DMS79 (cell line): Measurements from ENCODE around the gene DOCK3.
"Not testable (repeated sequence)": the region's sequence is repeated elsewhere in the genome, so short reads cannot be mapped to it uniquely, and the experiment has no call there.

Experiments
- DNase-seq: peaks from one replicate; lab custom pipeline; 2025; lab: John Stamatoyannopoulos, UW

Gene DOCK3

DNA sequence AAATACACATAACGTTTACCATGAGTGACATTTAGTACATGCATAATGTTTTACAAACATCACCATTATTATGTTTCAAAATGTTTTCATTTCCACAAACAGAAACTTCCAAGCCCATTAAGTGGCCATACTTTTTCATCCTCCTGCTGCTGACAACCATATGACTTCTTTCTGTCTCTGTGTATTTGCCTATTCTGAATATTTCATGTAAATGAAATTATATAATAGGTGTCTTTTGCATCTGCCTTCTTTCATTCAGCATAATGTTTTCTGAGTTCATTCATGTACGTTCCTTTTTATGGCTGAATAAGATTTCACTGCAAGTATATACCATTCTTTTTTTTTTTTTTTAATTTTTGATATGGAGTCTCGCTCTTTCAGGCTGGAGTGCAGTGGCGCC, 209.0 kb downstream of the DOCK3 start:
- no peak for DNase-seq

DNA sequence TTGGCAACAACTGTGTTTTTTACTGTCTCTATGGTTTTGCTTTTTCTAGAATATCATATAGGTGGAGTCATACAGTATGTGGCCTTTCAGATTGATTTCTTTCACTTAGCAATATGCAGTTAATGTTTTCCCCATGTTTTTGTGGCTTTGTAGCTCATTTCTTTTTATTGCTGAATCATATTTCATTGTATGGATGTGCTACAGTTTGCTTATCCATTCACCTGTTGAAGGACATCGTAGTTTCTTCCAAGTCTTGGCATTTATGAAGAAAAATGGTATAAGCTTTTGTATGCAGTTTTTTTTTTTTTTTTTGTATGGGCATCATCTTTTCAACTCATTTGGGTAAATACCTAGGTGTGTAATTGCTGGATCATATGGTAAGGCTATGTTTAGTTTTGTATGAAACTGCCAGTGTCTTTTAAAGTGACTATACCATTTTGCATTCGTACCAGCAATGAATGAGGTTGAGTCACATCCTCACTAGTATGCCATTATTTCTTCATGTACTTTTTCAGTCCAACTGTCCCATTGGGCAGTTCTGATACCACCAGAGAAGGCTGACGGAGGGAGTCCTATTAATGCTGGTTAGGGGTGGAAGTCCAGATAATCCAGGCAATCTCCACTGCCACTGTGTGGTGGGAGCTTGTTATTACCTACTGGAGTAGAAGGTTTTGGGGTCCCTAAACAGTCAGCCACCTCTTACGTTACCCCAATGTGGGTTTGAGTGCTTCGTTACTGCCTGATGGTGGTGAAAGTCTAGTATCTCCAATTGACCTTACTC, 210.5 kb downstream of the DOCK3 start:
- DNase-seq: no peak

DNA sequence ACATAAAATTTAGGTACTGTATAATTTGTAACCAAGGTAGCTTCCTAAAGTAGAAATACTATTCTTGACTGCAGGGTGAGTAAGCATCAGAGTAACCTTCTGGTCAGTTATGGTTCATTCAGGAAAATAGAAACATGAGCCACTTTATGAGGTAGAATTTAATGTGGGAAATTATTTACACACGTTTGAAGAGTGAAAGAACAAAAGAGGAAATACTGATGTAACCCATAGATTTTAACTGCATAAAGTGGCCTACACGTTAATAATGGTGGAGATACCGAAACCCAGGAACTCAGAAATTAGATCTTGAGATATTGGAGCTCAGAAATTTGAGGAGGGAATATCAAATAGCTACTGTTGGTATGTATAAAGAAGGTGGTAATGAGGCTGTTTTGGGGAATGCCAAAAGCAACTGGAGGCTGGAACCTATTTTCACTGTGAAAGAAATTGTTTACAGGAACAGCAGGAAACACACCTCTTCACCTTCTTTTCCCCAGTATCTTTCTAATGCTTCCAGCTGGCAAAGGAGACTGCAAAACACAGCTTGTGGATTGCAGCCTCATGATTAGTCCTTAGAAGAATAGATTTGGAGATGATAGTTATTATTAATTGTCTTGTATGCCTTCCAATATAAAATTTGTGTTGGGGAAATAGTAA, 216.1 kb downstream of the DOCK3 start:
- no peak for DNase-seq

DNA sequence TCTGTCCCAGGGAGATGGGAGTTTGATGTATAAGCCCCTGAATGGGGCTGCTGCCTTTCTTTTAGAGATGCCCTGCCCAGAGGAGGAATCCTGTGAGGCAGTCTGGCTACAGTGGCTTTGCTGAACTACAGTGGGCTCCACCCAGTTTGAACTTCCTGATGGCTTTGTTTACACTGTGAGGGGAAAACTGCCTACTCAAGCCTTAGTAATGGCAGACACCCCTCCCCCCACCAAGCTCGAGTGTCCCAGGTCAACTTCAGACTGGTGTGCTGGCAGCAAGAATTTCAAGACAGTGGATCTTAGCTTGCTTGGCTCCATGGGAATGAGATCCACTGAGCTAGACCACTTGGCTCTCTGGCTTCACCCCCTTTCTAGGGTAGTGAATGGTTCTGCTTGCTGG, 226.4 kb downstream of the DOCK3 start:
- not testable (repeated sequence) for DNase-seq

DNA sequence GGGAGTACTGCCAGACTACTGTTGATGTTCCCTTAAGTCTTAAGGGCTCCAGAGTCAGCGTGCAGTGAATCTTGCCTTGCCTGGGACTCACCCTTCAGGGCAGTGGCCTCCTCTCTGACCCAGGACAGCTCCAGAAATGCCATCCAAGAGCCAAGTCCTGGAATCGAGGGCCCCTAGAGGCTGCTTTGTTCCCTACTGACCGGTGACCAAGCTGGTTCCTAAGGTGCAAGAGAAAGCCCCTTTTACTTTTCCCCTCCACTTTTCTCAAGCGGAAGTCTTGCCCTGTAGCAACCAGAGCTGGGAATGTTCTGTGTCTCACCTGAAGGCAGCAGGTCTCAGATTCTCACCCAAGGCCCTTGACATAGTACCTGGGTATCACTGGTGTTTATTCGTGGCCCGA, 238.0 kb downstream of the DOCK3 start:
- no peak for DNase-seq

DNA sequence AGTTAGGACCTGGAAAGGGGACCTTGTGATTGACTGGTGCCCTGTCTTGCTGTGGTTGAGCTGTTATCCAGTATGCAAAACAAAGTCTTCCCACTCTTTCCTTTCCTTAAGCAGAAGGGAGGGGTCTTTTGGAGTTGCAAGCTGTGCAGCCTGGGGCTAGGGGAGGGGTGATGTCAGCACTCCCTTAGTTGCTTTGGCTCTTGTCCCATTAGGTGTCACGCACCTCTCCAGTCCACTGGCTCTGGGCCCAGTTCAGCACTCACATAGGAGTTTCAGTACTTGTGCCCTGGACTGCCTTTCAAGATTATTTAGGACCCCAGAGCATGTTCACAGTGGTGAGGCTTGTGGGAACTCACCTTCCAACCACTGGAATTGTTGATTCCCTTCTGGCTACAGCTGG, 238.5 kb downstream of the DOCK3 start:
- peak; percentile 69 for DNase-seq

DNA sequence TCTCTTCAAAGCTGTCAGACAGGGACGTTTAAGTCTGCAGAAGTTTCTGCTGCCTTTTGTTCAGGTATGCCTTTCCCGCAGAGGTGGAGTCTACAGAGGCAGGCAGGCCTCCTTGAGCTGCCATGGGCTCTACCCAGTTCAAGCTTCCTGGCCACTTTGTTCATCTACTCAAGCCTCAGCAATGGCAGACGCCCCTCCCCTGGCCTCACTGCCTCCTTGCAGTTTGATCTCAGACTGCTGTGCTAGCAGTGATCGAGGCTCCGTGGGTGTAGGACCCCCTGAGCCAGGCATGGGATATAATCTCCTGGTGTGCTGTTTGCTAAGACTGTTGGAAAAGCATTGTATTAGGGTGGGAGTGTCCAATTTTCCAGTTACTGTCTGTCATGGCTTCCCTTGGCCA, 247.3 kb downstream of the DOCK3 start:
- DNase-seq: not testable (repeated sequence)

DNA sequence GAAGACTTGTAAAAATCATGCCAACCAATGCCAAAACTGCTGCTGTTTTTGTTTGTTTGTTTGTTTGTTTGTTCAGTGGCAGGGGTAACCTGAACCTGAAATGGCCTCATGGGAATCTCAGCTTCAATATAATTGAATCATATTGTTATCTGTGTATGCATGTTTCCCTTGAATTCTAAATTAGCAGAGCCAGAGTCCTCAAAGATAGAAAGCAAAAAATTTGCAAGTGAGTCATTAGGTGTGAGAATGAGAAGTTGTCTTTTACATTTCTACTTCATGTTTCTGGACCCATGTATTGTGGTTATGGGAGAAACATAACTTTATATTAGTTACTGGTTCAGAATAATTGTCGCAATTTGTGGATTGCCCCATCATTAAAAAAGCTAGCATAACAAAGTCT, 249.2 kb downstream of the DOCK3 start:
- no peak for DNase-seq

DNA sequence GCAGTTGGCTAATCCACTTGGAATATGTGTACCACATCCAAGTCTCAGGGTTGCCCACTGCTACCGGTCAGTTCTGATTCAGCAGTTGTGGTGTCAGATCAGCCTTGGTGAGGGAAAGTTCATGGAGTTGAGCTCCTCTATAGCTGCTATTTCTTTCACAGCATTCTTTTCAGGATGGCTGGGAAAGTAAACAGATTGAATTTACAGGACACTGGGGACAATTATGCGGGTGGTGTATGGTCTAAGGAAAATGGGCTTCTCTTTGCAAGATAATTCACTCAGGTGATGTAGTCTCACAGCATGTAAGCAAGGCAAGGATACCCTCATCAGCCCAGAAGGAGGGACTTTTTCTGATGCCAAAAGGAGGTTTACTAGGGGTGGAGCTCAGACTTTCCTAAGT, 249.9 kb downstream of the DOCK3 start:
- no peak for DNase-seq

DNA sequence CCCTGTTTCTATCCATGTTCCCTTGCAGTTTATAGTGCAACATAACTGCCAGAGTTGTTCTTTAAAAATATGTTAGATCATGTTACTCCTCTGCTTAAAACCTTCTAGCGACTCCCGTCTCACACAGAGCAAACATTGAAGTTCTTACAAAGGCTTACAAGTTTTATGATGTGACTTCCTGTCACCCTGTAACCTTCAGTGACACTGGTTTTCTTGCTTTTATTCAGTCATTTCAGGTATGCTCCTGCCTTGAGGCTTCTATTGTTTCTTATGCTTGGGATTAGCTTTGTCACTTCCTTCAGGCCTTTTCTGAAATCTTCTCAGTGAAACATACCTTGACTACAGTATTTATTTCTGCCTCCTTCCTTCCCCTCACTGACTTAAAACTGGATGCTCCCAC, 252.1 kb downstream of the DOCK3 start:
- no peak for DNase-seq

DNA sequence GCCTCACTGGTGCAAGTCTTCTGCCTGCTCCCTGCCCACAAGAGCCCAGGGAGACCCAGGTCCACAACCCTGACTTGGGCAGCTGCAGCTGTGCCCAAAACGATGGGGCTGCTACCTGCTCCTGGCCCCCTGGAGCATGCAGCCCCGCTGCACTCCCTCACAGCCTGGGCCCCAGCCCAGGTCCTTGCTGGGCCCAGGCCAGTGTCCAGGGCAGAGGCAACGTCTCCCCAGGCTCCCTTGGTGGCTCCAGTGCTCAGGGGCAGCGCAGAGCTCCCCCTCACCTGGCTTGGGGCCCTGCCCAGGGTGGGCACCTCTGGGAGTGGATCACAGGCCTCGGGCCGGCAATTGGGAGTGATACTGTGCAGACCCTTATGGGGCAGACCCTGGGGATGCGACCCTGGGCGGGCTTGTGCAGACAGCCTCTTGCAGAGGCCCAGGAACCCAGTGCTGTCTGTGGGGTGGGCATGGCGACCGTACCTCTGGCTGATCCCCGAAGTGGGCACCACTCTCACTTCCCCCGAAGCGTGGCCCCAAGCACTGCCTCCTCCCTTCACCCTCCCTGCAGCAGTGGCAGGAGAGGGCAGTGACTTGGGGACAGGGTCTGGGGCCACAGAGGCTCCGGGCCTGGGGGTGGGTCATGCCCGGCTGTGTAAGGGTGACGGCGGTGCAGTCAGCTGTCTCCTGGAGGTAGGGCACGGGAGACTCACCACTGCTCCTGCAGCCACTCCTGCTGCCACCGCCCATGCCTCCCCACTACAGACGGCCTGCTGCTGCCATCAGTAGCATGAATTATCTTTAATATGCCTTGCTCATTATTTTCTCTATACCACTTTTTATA, 255.9 kb downstream of the DOCK3 start:
- no peak for DNase-seq

DNA sequence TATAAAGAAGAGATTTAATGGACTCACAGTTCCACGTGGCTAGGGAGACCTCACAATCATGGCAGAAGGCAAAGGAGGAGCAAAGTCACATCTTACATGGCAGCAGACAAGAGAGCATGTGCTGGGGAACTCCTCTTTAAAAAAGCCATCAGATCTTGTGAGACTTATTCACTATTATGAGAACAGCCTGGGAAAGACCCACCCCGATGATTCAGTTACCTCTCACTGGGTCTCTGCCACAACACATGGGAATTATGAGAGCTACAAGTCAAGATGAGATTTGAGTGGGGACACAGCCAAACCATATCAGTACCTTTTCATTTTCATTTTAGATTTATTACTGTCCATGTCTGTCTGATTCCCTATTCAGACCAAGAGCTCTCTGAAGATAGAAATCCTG, 258.2 kb downstream of the DOCK3 start:
- not testable (repeated sequence) for DNase-seq

DNA sequence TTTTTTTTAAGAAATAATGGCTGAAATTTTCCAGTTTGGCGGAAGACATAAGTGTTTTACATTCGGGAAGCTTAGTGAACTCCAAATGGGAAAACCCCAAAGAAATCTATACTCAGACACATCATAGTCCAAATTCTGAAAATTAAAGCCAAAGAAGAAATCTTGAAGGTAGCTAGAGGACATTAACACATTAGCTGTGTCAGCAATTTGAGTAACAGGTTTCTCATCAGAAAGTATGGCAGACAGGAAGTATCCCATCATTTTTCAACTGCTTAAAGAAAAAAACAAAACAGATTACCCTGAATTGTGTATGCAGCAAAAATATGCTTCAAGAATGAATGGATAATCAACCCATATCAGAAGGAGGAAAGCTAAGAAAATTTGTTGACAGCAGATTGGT, 261.7 kb downstream of the DOCK3 start:
- DNase-seq: no peak

DNA sequence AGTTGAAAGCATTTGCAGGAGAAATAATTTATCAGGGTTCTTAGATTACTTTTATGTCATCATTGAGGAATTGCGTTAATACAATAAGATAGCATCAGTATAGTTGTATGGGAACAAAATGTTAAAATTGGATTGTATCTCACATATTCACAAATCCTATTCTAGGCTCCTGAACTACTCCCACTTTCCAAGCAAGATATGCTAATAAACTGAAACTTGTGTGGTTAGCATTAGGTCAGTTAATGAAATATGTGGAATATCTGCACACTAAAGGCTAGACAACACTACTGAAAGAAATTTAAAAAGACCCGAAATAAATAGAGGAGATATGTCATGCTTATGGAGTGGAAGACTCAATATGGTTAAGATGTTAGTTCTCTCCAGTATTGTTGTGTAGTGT, 272.7 kb downstream of the DOCK3 start:
- DNase-seq: no peak

DNA sequence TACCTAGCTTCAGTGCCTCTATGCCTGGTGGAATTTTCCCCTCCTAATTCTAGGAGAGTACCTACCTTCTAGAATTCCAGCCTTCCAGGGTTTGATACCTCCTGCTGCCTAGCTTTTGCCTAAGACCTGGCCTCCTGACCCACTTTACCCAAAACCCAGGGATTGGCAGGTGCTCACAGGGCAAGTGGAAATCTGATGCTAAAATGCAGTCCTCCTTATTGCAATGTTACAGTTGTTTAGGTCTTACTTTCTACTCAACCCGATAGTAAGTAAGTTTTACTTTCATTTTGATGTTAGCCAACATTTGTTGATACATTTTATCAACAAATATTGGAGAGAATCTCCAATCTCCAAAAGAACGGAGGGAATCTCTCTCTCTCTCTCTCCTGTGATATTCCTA, 275.9 kb downstream of the DOCK3 start:
- DNase-seq: no peak

DNA sequence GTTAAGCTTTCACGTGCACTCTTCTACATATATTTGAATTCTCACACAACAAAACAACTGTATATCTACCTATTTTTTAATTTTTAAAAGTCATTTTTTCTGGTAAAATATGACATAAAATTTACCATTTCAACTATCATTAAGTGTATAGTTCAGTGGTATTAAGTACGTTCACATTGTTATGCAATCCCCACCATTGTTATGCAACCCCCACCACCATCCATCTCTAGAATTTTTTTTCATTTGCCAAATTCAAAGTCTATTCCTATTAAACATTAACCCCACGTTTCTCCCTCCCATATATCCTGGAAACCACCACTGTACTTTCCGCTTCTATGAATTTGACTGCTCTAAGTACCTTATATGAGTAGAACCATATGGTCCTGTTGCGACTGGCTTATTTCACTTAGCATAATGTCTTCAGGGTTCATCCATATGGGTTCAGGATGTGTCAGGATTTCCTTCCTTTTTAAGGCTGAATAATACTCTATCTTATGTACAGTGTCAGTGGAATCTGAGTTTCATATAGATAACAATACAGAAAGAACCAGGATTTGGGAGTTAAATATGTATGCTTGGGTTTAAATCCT, 279.2 kb downstream of the DOCK3 start:
- no peak for DNase-seq

DNA sequence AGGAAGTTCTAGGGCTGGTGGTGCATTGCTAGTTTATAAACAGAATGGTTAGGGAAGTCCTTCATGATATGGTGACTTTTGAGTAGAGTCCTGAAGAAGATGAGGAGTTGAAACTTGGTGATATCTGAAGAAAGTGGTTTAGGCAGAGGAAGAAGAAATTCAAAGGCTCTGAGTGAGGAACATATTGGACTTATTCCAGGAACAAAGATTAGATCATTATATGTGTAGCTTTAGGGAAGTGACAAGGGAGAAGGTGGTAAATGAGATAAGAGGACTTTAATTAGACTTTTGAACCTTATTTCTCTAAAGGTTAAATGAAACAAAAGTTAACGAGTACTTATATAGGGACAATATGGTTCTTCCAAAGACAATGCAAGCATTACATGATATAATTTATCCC, 286.7 kb downstream of the DOCK3 start:
- no peak for DNase-seq

DNA sequence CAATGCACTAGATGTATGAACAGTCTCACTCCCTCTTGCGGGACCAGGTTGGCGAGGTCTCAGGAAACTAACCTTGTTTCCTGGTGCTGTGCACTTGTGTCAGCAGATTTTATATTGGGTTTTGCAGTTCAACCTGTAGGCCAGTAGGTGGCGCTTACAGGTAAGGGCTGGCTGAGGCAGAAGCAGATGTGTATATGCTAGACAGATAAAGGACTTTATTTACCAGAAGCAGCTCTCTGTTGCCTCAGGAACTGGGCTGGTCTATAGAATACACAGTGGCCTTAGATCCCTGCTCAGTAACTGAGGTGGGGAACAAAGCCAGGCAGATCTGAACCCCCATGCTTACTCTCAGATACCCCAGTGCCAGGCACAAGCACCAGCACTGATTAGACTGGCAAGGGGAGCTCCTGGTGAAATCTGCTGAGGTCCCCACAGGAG, 296.8 kb downstream of the DOCK3 start:
- no peak for DNase-seq

DNA sequence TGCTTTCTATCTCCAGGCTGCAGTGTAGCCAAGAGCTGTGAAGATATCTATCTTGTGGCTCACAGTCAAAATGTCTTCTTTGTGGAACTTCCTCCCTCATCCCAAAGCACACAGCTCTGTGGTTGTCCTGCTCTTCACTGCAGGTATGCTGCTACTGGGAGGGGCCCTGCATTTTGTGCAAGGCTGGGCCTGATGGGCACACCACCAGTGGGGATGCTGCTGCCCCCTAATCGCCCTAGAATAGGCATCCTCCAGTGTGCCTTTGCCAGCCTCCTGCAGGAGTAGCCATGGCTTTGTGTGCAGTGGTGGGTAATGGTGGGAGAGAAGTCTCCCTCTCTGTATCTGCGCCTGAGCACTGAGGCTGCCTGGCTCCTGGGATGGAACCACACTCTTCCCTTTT, 297.3 kb downstream of the DOCK3 start:
- no peak for DNase-seq

DNA sequence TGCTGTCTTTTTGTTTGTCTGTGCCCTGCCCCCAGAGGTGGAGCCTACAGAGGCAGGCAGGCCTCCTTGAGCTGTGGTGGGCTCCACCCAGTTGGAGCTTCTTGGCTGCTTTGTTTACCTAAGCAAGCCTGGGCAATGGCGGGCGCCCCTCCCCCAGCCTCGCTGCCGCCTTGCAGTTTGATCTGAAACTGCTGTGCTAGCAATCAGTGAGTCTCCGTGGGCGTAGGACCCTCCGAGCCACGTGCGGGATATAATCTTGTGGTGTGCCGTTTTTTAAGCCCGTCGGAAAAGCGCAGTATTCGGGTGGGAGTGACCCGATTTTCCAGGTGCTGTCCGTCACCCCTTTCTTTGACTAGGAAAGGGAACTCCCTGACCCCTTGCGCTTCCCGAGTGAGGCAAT, 303.9 kb downstream of the DOCK3 start:
- not testable (repeated sequence) for DNase-seq

DNA sequence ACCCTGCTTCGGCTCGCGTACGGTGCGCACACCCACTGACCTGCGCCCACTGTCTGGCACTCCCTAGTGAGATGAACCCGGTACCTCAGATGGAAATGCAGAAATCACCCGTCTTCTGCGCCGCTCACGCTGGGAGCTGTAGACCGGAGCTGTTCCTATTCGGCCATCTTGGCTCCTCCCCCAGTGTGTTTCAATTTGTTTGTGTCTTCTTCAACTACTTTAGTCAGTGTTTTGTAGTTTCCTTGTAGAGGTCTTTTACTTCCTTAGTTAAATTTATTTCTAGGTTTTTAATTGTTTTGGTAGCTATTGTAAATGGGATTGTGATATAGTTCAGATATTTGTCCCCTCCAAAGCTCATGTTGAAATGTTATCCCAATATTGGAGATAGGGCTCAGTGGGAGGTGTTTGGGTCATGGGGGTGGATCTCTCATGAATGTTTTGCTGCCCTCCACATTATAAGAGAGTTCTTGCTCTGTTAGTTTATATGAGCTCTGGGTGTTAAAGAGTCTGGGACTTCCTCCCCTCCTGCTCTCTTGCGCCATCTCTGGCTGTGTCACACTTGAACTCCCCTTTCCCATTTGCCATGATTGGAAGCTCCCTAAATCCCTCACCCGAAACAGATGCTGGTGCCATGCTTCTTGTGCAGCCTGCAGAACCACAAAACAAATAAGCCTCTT, 304.4 kb downstream of the DOCK3 start:
- DNase-seq: no peak
